SH-SY5Y (cell line): ENCODE data around the gene CENPS.

Source experiments
- GATA2 ChIP-seq: IDR thresholded peaks from 2 replicates; pipeline ENCODE4 v1.6.1; 2011; ENCODE audit warnings: mild to moderate bottlenecking, low read depth, low read length
- GATA3 ChIP-seq: IDR thresholded peaks from 2 replicates; pipeline ENCODE4 v1.6.1; 2011; ENCODE audit warnings: low read depth, mild to moderate bottlenecking, low read length, moderate library complexity

CENPS gene

GRCh38 chr1:10437052-10437451 is 6.8 kb downstream of the CENPS start:
- TF ChIP-seq GATA2 (no peak), GATA3 (no peak)

- no peak for TF ChIP-seq GATA2
- TF ChIP-seq GATA3: no peak
These were observed 8.5 kb downstream of the CENPS start for GRCh38 chr1:10438677-10439163.

GRCh38 chr1:10440305-10440704 is 10.1 kb downstream of the CENPS start:
- TF ChIP-seq GATA3 (no peak), GATA2 (no peak)

- TF ChIP-seq GATA2 (no peak), GATA3 (no peak)
These were observed 10.6 kb downstream of the CENPS start for GRCh38 chr1:10440794-10441193.

GRCh38 chr1:10444248-10444647 is 14.0 kb downstream of the CENPS start:
- TF ChIP-seq GATA3: no peak
- TF ChIP-seq GATA2: no peak

- TF ChIP-seq GATA3: no peak
- TF ChIP-seq GATA2: no peak
These were observed 14.7 kb downstream of the CENPS start for GRCh38 chr1:10444795-10445397.

GRCh38 chr1:10446790-10447422 is 16.7 kb downstream of the CENPS start:
- TF ChIP-seq GATA3 (no peak), GATA2 (no peak)

GRCh38 chr1:10449751-10450150 is 19.5 kb downstream of the CENPS start, which contains the start of gene CORT:
TSS of gene CORT (plus strand) at chr1:10450031. CDS start at chr1:10450224, 193 bp downstream.
- no peak for TF ChIP-seq GATA3
- TF ChIP-seq GATA2: no peak

GRCh38 chr1:10450156-10450814 is 20.1 kb downstream of the CENPS start:
- no peak for TF ChIP-seq GATA3
- no peak for TF ChIP-seq GATA2

- TF ChIP-seq GATA3 (no peak), GATA2 (no peak)
These were observed 20.6 kb downstream of the CENPS start for GRCh38 chr1:10450836-10451235.

- TF ChIP-seq GATA3: no peak
- no peak for TF ChIP-seq GATA2
These were observed 21.1 kb downstream of the CENPS start for GRCh38 chr1:10451287-10451686.

- TF ChIP-seq GATA3 (no peak), GATA2 (no peak)
These were observed 25.8 kb downstream of the CENPS start for GRCh38 chr1:10456048-10456447.

GRCh38 chr1:10456661-10457060 is 26.4 kb downstream of the CENPS start:
- TF ChIP-seq GATA3 (no peak), GATA2 (no peak)

GRCh38 chr1:10457875-10458274 is 27.6 kb downstream of the CENPS start:
- TF ChIP-seq GATA3 (no peak), GATA2 (no peak)

GRCh38 chr1:10459184-10459583 is 29.0 kb downstream of the CENPS start:
- TF ChIP-seq GATA2: no peak
- TF ChIP-seq GATA3: no peak
